LNCaP clone FGC (cell line): ENCODE results near the gene SLC12A4.

Experiments
- DNase-seq: peaks from one replicate; pipeline ENCODE4 v3.0.0-alpha.2; 2011; ENCODE audit warnings: low read depth
- H3K4me3 ChIP-seq: 2 replicates; pipeline ENCODE4 v1.5.1; 2011; ENCODE audit warnings: mild to moderate bottlenecking, low read depth, low read length, control low read depth
- CTCF ChIP-seq: IDR thresholded peaks from 2 replicates; pipeline ENCODE4 v1.5.1; 2012; ENCODE audit warnings: mild to moderate bottlenecking; ENCODE audit not compliant: control insufficient read depth, insufficient read depth; ENCODE audit errors: extremely low read depth

The SLC12A4 gene

DNA sequence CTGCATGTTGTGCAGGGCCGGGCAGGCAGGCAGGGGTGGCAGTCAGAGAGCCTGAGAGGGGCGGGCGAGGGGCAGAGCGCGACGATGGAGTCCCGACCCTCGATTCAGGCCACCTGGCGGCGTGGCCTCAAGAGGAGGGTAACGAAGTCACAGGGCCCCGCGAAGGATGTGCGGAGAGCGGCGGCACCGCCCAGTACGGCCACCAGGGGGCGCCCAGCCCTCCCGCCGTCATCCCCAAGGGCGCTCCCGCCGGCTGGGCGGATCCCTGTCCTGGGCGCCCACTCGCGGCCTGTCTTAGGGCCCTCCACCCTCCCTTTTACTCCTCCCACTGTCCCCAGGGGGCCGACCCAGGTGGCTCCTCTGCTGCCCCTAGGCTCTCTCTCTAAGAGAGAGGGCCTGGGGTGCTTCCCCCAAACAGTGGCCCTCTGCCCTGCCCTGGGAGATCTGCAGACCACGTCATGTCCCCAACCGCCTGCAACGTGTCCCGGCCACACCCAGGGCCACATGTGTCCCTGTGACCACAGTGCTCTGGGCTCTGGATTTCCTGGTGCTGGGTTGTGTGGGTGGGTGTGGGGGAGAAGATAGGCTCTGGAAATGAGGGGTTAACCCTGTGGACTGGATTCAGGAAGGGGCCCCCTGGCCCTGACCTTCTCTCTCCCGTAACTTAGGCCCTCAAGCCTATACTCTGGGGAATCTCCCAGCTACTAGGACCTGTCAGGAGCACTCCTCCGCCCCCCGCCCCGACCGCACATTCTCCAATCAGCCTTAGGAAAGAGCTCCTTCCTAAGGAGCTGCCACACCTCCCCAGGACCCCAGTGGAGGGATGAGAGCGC is 25.0 kb upstream of the SLC12A4 start:
- peak; percentile 98 for TF ChIP-seq CTCF

DNA sequence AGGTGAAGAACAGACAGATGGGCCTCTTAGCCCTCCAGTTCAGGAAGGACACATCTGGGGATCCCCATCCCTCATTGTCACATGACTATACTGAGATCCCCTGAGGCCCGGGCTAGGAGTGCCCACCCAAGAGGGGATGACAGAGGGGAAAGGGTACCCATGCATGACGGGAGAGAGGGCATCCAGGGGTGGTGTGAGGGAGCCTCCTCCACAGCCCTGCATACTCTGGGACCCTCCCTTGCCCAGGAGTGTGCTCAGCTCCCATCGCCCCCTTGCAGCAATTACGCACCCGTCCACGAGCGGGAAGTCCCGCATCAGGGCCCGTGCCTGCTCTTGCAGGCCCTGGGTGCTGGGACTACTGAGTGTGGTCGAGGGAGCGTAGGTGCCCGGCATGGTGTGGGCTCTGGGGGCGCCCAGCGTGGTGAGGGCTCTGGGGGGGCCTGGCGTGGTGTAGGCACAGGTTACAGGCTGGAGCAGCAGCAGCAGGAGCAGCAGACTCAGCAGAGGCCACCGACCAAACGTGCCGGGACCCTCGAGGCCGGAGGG is 24.3 kb upstream of the SLC12A4 start:
- no peak for DNase-seq
- no peak overlapping the region for H3K4me3 ChIP-seq
- TF ChIP-seq CTCF, result no peak

More for the DNA sequence above, 25.0 kb upstream of the SLC12A4 start:
- no peak overlapping the region for H3K4me3 ChIP-seq
- DNase-seq, result peak; percentile 25

GRCh38 chr16:67990018-67990386 is 21.6 kb upstream of the SLC12A4 start:
- H3K4me3 ChIP-seq, result no peak overlapping the region
- no peak for TF ChIP-seq CTCF
- DNase-seq, result no peak

DNA sequence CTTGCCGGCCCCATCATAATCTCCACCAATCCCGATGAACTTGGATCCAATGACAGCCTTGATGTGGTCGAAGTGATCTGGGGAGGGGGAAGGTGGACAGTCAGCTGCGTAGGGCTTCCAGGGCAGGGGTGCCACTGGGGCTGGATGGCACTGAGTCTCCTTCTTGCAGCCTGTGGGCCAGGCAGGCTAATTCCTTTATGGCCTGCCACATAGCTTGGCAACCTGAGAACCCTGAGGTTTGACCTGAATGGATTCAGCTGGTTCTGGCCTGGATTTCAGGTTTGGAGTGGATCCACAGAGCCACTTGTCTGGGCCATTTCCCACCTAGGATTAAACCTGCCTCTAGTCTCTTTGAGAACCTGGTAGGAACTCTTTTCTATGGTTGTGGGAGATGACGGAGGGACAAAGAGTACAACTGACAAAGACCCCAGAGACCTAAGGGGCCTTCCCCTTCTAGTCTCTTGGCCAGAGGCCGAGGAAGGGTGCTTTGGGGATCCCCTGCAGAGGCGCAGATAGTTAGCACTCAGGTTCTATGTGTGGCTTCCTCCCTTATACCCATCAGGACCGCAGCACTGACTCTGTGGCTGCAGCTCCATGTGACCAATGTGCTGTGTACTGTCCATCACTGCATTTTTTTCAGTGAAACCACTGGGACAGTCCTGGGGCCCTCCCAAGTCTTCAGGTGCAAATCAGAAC is 21.0 kb upstream of the SLC12A4 start:
- no peak for TF ChIP-seq CTCF
- no peak overlapping the region for H3K4me3 ChIP-seq
- no peak for DNase-seq

GRCh38 chr16:67988675-67989074 is 20.2 kb upstream of the SLC12A4 start:
- no peak for DNase-seq
- no peak for TF ChIP-seq CTCF
- no peak overlapping the region for H3K4me3 ChIP-seq

DNA sequence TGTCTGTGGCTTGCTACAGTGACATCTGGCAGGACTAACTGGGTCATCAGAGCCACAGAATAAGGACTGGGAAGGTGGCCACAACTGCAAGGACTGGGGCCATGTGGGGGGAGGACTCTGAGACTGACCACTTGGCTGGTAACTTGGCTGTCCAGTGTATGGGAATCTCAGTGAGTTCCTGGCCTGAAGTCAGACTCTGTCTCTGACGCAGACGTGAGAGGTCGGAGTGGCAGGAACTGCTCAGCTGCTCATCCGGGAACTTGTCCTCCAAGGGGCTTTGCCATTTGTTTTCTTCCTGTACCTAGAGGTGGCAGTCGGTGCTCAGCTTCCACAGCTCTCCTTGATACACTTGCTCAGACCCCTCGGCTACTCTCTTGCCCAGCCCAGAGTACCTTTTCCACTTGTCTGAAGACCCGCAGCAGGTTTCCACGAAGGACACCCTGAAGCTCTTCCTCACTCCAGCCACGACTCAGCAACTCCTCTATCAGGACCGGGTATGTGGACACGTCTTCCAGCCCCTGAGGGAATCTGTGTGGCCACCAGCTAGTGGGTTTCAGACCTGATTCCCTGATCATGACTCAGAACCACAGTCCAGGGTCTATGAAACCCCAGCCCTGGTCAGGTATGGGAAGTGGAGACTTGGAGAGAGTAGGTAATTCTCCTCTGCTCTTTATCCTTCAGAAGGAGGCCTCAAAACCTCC is 19.2 kb upstream of the SLC12A4 start:
- no peak for TF ChIP-seq CTCF
- DNase-seq, result no peak
- no peak overlapping the region for H3K4me3 ChIP-seq
